WTC11 (cell line): Measurements from ENCODE around the gene GPD1. TPM values are rescaled to one million over a fixed set of nuclear protein-coding genes. Genes with fewer than 3 reads are reported as not detected.

Experiments used
- ATAC-seq: fragments of 200-7000 bp; cut with Tn5 transposase; 2 replicates; pipeline ENCODE4 v1.10.0; 2021; ENCODE audit warnings: mild to moderate bottlenecking, moderate library complexity
- CTCF ChIA-PET: fragments of 300-600 bp; sonication (Branson Sonifier 250); formaldehyde crosslinking; loops from one replicate; lab custom pipeline; 2021; ENCODE audit warnings: antibody characterized with exemption; lab: Charles Lee
- POLR2A ChIA-PET: fragments of 350-600 bp; sonication (Branson Sonifier 250); formaldehyde crosslinking; loops from one replicate; lab custom pipeline; 2021; ENCODE audit warnings: antibody characterized with exemption; lab: Charles Lee
- DNase-seq: peaks from one replicate; pipeline ENCODE4 v3.0.0; 2021; ENCODE audit warnings: low spot score
- H3K27ac Mint-ChIP-seq: 2 replicates; pipeline ENCODE4 v1.8.0; 2021; ENCODE audit warnings: mixed read lengths
- H3K27me3 Mint-ChIP-seq: 2 replicates; pipeline ENCODE4 v1.8.0; 2021; ENCODE audit warnings: low read depth, mild to moderate bottlenecking, moderate library complexity, mixed read lengths
- H3K36me3 Mint-ChIP-seq: 2 replicates; pipeline ENCODE4 v1.8.0; 2021; ENCODE audit warnings: mixed read lengths
- H3K4me1 Mint-ChIP-seq: 2 replicates; pipeline ENCODE4 v1.8.0; 2022; ENCODE audit warnings: mixed read lengths
- H3K4me3 Mint-ChIP-seq: 2 replicates; pipeline ENCODE4 v1.8.0; 2021; ENCODE audit warnings: mild to moderate bottlenecking, moderate library complexity, mixed read lengths
- H3K9me3 Mint-ChIP-seq: 2 replicates; pipeline ENCODE4 v1.8.0; 2021; ENCODE audit warnings: mixed read lengths
- AFF4 ChIP-seq: sonication (generic); formaldehyde crosslinking; IDR thresholded peaks from 2 replicates; pipeline ENCODE4 v1.8.1; 2023; ENCODE audit warnings: mild to moderate bottlenecking, missing genetic modification reagents, borderline replicate concordance
- CREB1 ChIP-seq: sonication (generic); formaldehyde crosslinking; IDR thresholded peaks from 2 replicates; pipeline ENCODE4 v1.8.0; 2023; ENCODE audit warnings: mild to moderate bottlenecking, missing genetic modification reagents
- CREM ChIP-seq: sonication (generic); formaldehyde crosslinking; IDR thresholded peaks from 2 replicates; pipeline ENCODE4 v1.8.1; 2022; ENCODE audit warnings: mild to moderate bottlenecking, missing genetic modification reagents, moderate library complexity
- ELF4 ChIP-seq: sonication (generic); formaldehyde crosslinking; IDR thresholded peaks from 2 replicates; pipeline ENCODE4 v1.8.1; 2022; ENCODE audit warnings: low read depth, mild to moderate bottlenecking, moderate library complexity, missing genetic modification reagents
- ETV6 ChIP-seq: sonication (generic); formaldehyde crosslinking; IDR thresholded peaks from 2 replicates; pipeline ENCODE4 v1.8.1; 2022; ENCODE audit warnings: mild to moderate bottlenecking, missing genetic modification reagents
- FOXK1 ChIP-seq: sonication (generic); formaldehyde crosslinking; IDR thresholded peaks from 2 replicates; pipeline ENCODE4 v1.8.0; 2022; ENCODE audit warnings: mild to moderate bottlenecking, moderate library complexity, missing genetic modification reagents
- IRF1 ChIP-seq: sonication (generic); formaldehyde crosslinking; IDR thresholded peaks from 2 replicates; pipeline ENCODE4 v1.8.0; 2023; ENCODE audit warnings: missing genetic modification reagents
- JAZF1 ChIP-seq: fragments of 250-450 bp; sonication (Bioruptor Pico); IDR thresholded peaks from 2 replicates; pipeline ENCODE4 v1.9.0; 2021; ENCODE audit warnings: moderate library complexity, mild to moderate bottlenecking, inconsistent platforms
- JUN ChIP-seq: sonication (generic); formaldehyde crosslinking; IDR thresholded peaks from 2 replicates; pipeline ENCODE4 v1.8.0; 2023; ENCODE audit warnings: mild to moderate bottlenecking, missing genetic modification reagents
- MYBL2 ChIP-seq: sonication (generic); formaldehyde crosslinking; IDR thresholded peaks from 2 replicates; pipeline ENCODE4 v1.8.1; 2023; ENCODE audit warnings: mild to moderate bottlenecking, moderate library complexity, missing genetic modification reagents
- SP1 ChIP-seq: sonication (generic); formaldehyde crosslinking; conservative IDR thresholded peaks from 2 replicates; pipeline ENCODE4 v1.8.1; 2022; ENCODE audit warnings: missing genetic modification reagents
- USF1 ChIP-seq: sonication (generic); formaldehyde crosslinking; IDR thresholded peaks from 2 replicates; pipeline ENCODE4 v1.8.0; 2022; ENCODE audit warnings: mild to moderate bottlenecking, missing genetic modification reagents
- ZMAT4 ChIP-seq: fragments of 250-450 bp; sonication (Bioruptor Pico); IDR thresholded peaks from 2 replicates; pipeline ENCODE4 v1.9.0; 2021; ENCODE audit warnings: mild to moderate bottlenecking
- ZNF121 ChIP-seq: sonication (generic); formaldehyde crosslinking; IDR thresholded peaks from 2 replicates; pipeline ENCODE4 v1.8.0; 2023; ENCODE audit warnings: missing genetic modification reagents
- ZNF317 ChIP-seq: sonication (generic); formaldehyde crosslinking; IDR thresholded peaks from 2 replicates; pipeline ENCODE4 v1.8.1; 2023; ENCODE audit warnings: low read depth, mild to moderate bottlenecking, moderate library complexity, missing genetic modification reagents, borderline replicate concordance
- ZNF425 ChIP-seq: fragments of 250-450 bp; sonication (Bioruptor Pico); conservative IDR thresholded peaks from 2 replicates; pipeline ENCODE4 v1.9.0; 2021; ENCODE audit warnings: mild to moderate bottlenecking
- total RNA-seq: library from RNA; stranded (reverse); gene quantifications from 3 replicates; pipeline ENCODE4 v1.2.3, GENCODE V29; 2021
- TF ChIP-seq, protein P1 (sequence below): sonication (generic); formaldehyde crosslinking; conservative IDR thresholded peaks from 2 replicates; pipeline ENCODE4 v1.8.1; 2023; ENCODE audit warnings: mild to moderate bottlenecking, low read depth, missing genetic modification reagents, moderate library complexity
- TF ChIP-seq, protein P2 (sequence below): sonication (generic); formaldehyde crosslinking; IDR thresholded peaks from 2 replicates; pipeline ENCODE4 v1.8.0; 2023; ENCODE audit warnings: missing genetic modification reagents, mild to moderate bottlenecking, borderline replicate concordance

GPD1 gene
- total RNA-seq, 1 experiment from 2014 or later, result 0.77 TPM

GRCh38 chr12:50121641-50122040, 17.8 kb downstream of the GPD1 start (continued):
- TF ChIP-seq ZNF425 (CRISPR knock-in tag) (no peak), MYBL2 (no peak), ZNF317 (CRISPR knock-in tag) (no peak), FOXK1 (CRISPR knock-in tag) (no peak)
- TF ChIP-seq, protein P1, sequence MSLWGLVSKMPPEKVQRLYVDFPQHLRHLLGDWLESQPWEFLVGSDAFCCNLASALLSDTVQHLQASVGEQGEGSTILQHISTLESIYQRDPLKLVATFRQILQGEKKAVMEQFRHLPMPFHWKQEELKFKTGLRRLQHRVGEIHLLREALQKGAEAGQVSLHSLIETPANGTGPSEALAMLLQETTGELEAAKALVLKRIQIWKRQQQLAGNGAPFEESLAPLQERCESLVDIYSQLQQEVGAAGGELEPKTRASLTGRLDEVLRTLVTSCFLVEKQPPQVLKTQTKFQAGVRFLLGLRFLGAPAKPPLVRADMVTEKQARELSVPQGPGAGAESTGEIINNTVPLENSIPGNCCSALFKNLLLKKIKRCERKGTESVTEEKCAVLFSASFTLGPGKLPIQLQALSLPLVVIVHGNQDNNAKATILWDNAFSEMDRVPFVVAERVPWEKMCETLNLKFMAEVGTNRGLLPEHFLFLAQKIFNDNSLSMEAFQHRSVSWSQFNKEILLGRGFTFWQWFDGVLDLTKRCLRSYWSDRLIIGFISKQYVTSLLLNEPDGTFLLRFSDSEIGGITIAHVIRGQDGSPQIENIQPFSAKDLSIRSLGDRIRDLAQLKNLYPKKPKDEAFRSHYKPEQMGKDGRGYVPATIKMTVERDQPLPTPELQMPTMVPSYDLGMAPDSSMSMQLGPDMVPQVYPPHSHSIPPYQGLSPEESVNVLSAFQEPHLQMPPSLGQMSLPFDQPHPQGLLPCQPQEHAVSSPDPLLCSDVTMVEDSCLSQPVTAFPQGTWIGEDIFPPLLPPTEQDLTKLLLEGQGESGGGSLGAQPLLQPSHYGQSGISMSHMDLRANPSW (CRISPR knock-in tag), result no peak

- H3K27me3 Mint-ChIP-seq, result no peaks in the 10 kb centered on the region
- no peaks in the 10 kb centered on the region for H3K4me1 Mint-ChIP-seq
- ATAC-seq (no peak), DNase-seq (no peak)
- no peaks in the 10 kb centered on the region for H3K36me3 Mint-ChIP-seq
- no peaks in the 10 kb centered on the region for H3K9me3 Mint-ChIP-seq
- ChIA-PET CTCF (interaction anchor here (1.6 kb wide), 1 partner anchor 12 kb away, joined by 6 read pairs; the partner anchor contains the start of gene COX14), POLR2A (no interaction called here)
- H3K27ac Mint-ChIP-seq, result 0 out of 2 replicates have a peak overlapping the region, but pooled peaks have one; percentile 34
- H3K4me3 Mint-ChIP-seq, result no peak overlapping the region
- TF ChIP-seq ELF4, result no peak
- no peak for TF ChIP-seq CREM (CRISPR knock-in tag)
- TF ChIP-seq, protein P1 (CRISPR knock-in tag), result no peak
- no peak for TF ChIP-seq JUN (CRISPR knock-in tag)
- TF ChIP-seq ZMAT4, result no peak
- TF ChIP-seq SP1 (CRISPR knock-in tag), result no peak
- TF ChIP-seq CREB1, result no peak
- TF ChIP-seq AFF4 (CRISPR knock-in tag), result no peak
- TF ChIP-seq JAZF1 (CRISPR knock-in tag), result no peak
- TF ChIP-seq USF1 (CRISPR knock-in tag), result no peak
- no peak for TF ChIP-seq ZNF121 (CRISPR knock-in tag)
- TF ChIP-seq, protein P2, sequence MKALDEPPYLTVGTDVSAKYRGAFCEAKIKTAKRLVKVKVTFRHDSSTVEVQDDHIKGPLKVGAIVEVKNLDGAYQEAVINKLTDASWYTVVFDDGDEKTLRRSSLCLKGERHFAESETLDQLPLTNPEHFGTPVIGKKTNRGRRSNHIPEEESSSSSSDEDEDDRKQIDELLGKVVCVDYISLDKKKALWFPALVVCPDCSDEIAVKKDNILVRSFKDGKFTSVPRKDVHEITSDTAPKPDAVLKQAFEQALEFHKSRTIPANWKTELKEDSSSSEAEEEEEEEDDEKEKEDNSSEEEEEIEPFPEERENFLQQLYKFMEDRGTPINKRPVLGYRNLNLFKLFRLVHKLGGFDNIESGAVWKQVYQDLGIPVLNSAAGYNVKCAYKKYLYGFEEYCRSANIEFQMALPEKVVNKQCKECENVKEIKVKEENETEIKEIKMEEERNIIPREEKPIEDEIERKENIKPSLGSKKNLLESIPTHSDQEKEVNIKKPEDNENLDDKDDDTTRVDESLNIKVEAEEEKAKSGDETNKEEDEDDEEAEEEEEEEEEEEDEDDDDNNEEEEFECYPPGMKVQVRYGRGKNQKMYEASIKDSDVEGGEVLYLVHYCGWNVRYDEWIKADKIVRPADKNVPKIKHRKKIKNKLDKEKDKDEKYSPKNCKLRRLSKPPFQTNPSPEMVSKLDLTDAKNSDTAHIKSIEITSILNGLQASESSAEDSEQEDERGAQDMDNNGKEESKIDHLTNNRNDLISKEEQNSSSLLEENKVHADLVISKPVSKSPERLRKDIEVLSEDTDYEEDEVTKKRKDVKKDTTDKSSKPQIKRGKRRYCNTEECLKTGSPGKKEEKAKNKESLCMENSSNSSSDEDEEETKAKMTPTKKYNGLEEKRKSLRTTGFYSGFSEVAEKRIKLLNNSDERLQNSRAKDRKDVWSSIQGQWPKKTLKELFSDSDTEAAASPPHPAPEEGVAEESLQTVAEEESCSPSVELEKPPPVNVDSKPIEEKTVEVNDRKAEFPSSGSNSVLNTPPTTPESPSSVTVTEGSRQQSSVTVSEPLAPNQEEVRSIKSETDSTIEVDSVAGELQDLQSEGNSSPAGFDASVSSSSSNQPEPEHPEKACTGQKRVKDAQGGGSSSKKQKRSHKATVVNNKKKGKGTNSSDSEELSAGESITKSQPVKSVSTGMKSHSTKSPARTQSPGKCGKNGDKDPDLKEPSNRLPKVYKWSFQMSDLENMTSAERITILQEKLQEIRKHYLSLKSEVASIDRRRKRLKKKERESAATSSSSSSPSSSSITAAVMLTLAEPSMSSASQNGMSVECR (CRISPR knock-in tag), result no peak
- no peak for TF ChIP-seq IRF1 (CRISPR knock-in tag)
- no peak for TF ChIP-seq ETV6 (CRISPR knock-in tag)
These were observed 19.4 kb downstream of the GPD1 start for GRCh38 chr12:50123203-50123602.
